Measurements from ENCODE around the gene ENKUR.

DNA sequence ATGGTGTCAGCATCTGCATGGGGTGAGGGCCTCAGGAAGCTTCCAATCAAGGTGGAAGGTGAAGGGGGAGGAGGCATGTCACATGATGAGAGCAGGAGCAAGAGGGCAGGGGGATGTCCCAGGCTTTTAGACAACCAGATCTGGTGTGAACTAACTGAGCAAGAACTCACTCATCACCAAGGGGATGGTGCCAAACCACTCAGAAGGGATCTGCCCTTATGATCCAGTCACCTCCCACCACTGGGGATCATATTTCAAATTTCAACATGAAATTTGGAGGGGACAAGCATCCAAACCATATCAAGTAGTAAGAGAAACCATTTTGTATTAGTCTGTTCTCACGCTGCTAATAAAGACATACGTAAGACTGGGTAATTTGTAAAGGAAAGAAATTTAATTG, 34.0 kb upstream of the ENKUR start:
- TF ChIP-seq POLR2AphosphoS5 (IDR thresholded peaks at IDR 0.05) (no peak), POLR2A (IDR thresholded peaks at IDR 0.05) (no peak)
- TF ChIP-seq, protein P1, sequence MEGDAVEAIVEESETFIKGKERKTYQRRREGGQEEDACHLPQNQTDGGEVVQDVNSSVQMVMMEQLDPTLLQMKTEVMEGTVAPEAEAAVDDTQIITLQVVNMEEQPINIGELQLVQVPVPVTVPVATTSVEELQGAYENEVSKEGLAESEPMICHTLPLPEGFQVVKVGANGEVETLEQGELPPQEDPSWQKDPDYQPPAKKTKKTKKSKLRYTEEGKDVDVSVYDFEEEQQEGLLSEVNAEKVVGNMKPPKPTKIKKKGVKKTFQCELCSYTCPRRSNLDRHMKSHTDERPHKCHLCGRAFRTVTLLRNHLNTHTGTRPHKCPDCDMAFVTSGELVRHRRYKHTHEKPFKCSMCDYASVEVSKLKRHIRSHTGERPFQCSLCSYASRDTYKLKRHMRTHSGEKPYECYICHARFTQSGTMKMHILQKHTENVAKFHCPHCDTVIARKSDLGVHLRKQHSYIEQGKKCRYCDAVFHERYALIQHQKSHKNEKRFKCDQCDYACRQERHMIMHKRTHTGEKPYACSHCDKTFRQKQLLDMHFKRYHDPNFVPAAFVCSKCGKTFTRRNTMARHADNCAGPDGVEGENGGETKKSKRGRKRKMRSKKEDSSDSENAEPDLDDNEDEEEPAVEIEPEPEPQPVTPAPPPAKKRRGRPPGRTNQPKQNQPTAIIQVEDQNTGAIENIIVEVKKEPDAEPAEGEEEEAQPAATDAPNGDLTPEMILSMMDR (IDR thresholded peaks at IDR 0.05 in 8 of 11, conservative IDR thresholded peaks at IDR 0.05 in 3 of 11): no peak
